Lower leg skin (tissue), 4 donors: ENCODE results near the gene FKBP4. TPM values are rescaled to one million over a fixed set of nuclear protein-coding genes. Genes with fewer than 3 reads are reported as not detected.

Source experiments
- DNase-seq, 2 donors: peaks; one replicate each; pipeline ENCODE4 v3.0.0-alpha.2; 2019; ENCODE audit warnings: low spot score in 2 of 2
- H3K4me3 ChIP-seq: fragments of 200-600 bp; sonication (generic); 2 replicates; pipeline ENCODE4 v1.5.1; 2017; ENCODE audit warnings: mild to moderate bottlenecking, low read depth; ENCODE audit not compliant: poor library complexity, severe bottlenecking
- CTCF ChIP-seq, 3 donors: fragments of 450-650 bp; IDR thresholded peaks; one replicate each; pipeline ENCODE4 v1.5.1; 2016; ENCODE audit warnings: antibody characterized with exemption in 3 of 3, mild to moderate bottlenecking in 3 of 3, moderate library complexity in 2 of 3
- POLR2A ChIP-seq, 2 donors: fragments of 450-650 bp; IDR thresholded peaks; one replicate each; pipeline ENCODE4 v1.6.1; 2016 to 2017; ENCODE audit warnings: antibody characterized with exemption in 2 of 2, mild to moderate bottlenecking in 1 of 2, moderate library complexity in 1 of 2
- WGBS, 2 donors: methylation state at CpG; one replicate each; pipeline ENCODE4 v1.1.5; 2018; 5-methylcytosine and 5-hydroxymethylcytosine counted together
- intact Hi-C: fragments of 100-400 bp; cut with DNase I; formaldehyde crosslinking; loops from one replicate; pipeline ENCODE4 v1.15.0; 2023; ENCODE audit warnings: low total_unique reads
- total RNA-seq, 4 donors: library from RNA; depleted of rRNA; stranded (reverse); fragments of >200 nt; gene quantifications; one replicate each; pipeline ENCODE4 v1.1.0, GENCODE V29; 2016

Gene FKBP4
- total RNA-seq, 4 donors from 2014 or later = 43.1 to 65.0 (median 50.2) TPM

GRCh38 chr12:2772370-2772769, 22.4 kb upstream of the FKBP4 start:
- WGBS, 2 donors = 68 to 77% methylated on average over 4 of the region's 4 CpGs
- TF ChIP-seq POLR2A (IDR thresholded peaks at IDR 0.05) (no peak), CTCF (IDR thresholded peaks at IDR 0.05) (no peak)
- intact Hi-C loops = no loop called here

GRCh38 chr12:2773199-2773875, 21.4 kb upstream of the FKBP4 start:
- 81 to 87% methylated on average over 19 of the region's 19 CpGs for WGBS, 2 donors
- no peak for TF ChIP-seq CTCF (IDR thresholded peaks at IDR 0.05)
- TF ChIP-seq POLR2A (IDR thresholded peaks at IDR 0.05) = no peak
- intact Hi-C loops = no loop called here
- DNase-seq = peak in 1 of 2 donors; percentile 77
- H3K4me3 ChIP-seq = no peak overlapping the region

More at GRCh38 chr12:2772370-2772769, 22.4 kb upstream of the FKBP4 start:
- H3K4me3 ChIP-seq = no peak overlapping the region
- DNase-seq = peak in 1 of 2 donors; percentile 62

- intact Hi-C loops = no loop called here
- 84 to 88% methylated on average over 8 of the region's 8 CpGs for WGBS, 2 donors
- DNase-seq = peak in 1 of 2 donors; percentile 57
- H3K4me3 ChIP-seq = no peak overlapping the region
- TF ChIP-seq POLR2A (IDR thresholded peaks at IDR 0.05) = no peak
- TF ChIP-seq CTCF (IDR thresholded peaks at IDR 0.05) = no peak
These were observed 19.3 kb upstream of the FKBP4 start for GRCh38 chr12:2775431-2775830.

GRCh38 chr12:2776129-2776806, 18.5 kb upstream of the FKBP4 start:
- no peak for TF ChIP-seq POLR2A (IDR thresholded peaks at IDR 0.05)
- TF ChIP-seq CTCF (IDR thresholded peaks at IDR 0.05) = no peak
- WGBS, 2 donors = 82 to 91% methylated on average over 20 of the region's 20 CpGs

GRCh38 chr12:2779281-2779680, 15.5 kb upstream of the FKBP4 start:
- WGBS, 2 donors = 59 to 69% methylated on average over 4 of the region's 4 CpGs
- TF ChIP-seq CTCF (IDR thresholded peaks at IDR 0.05) (no peak), POLR2A (IDR thresholded peaks at IDR 0.05) (no peak)
- H3K4me3 ChIP-seq = no peak overlapping the region
- intact Hi-C loops = no loop called here
- peak in 1 of 2 donors; percentile 8 for DNase-seq

More at GRCh38 chr12:2776129-2776806, 18.5 kb upstream of the FKBP4 start:
- DNase-seq = peak in 1 of 2 donors; percentile 77
- intact Hi-C loops = no loop called here
- H3K4me3 ChIP-seq = no peak overlapping the region
